GM12872 (cell line): ENCODE results near the gene ZNF333.

ENCODE experiments used
- CTCF ChIP-seq: IDR thresholded peaks from 3 replicates; pipeline ENCODE4 v1.5.1; 2011; ENCODE audit warnings: low read depth, mild to moderate bottlenecking, low read length, moderate library complexity; ENCODE audit not compliant: insufficient read depth

The ZNF333 gene

DNA sequence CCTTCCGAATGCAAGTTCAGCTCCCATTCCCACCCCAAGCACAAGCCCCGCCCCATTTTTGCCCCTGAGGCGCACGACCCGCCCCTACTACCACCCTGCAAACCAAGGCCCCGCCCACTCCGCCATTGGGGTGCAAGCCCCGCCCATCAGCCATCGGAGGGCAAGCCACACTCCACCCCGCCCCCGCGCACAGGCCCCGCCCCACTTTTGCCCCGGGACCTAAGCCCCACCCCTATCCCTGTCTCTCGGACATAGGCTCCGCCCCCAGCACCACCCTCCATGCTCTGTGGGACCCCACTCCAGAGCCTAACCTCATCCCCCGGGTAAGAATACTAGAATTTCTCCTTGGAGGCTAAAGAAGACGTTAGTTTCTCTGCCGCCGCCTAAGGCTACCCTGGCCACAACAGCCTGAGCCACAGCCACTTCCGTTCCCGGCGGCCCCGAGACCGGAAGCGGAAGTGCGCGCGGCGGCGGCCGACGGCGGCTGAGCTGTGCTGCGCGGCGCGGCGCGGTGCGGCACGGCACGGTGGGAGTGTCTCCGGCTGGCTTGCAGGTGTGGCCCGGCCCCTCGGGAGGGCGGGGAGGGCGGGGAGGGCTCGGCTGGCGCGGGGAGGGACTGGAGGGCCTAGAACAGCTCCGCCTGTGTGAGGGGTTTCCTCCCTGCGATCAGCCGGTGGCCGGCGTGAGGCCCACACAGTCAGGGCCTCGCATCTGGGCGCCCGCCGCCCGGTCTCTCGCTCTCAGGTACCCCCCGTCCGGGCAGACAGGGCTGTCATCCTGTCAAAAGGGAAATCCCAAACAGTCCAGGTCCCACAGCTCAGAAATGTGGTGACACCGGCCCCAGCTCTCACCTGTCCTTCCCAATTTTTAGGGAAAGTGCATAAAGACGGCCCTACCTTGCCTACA is at the start of gene ZNF333:
ZNF333 (plus strand) TSS at position 451 of the 906 bp plus-strand sequence. CDS start 3,444 bp downstream, outside the sequence.
- TF ChIP-seq CTCF = no peak

GRCh38 chr19:14648506-14648905 is 41.3 kb upstream of the ZNF333 start:
- no peak for TF ChIP-seq CTCF

DNA sequence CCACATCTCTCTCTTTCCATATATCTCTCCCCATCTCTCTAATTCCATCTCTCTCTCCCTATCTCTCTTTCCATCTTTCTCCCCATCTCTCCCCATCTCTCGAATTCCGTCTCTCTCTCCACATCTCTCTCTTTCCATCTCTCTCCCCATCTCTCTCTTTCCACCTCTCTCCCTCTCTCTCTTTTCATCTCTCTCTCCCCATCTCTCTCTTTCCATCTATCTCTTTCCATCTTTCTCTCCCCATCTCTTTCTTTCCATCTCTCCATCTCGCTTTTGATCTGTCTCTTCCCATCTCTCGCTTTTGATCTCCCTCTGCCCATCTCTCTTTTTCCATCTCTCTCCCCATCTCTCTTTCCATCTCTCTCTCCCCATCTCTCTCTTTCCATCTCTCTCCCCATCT is 40.8 kb upstream of the ZNF333 start:
- TF ChIP-seq CTCF = no peak

DNA sequence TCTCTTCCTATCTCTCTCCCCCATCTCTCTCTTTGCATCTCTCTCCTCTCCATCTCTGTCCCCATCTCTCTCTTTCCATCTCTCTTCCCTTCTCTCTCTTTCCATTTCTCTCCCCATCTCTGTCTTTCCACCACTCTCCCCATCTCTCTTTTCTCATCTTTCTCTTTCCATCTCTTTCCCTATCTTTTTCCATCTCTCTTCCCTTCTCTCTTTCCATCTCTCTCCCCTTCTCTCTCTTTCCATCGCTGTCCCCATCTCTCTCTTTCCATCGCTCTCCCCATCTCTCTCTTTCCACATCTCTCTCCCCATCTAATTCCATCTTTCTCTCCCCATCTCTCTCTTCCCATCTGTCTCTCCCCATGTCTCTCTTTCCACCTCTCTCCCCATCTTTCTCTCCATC is 39.7 kb upstream of the ZNF333 start:
- no peak for TF ChIP-seq CTCF

DNA sequence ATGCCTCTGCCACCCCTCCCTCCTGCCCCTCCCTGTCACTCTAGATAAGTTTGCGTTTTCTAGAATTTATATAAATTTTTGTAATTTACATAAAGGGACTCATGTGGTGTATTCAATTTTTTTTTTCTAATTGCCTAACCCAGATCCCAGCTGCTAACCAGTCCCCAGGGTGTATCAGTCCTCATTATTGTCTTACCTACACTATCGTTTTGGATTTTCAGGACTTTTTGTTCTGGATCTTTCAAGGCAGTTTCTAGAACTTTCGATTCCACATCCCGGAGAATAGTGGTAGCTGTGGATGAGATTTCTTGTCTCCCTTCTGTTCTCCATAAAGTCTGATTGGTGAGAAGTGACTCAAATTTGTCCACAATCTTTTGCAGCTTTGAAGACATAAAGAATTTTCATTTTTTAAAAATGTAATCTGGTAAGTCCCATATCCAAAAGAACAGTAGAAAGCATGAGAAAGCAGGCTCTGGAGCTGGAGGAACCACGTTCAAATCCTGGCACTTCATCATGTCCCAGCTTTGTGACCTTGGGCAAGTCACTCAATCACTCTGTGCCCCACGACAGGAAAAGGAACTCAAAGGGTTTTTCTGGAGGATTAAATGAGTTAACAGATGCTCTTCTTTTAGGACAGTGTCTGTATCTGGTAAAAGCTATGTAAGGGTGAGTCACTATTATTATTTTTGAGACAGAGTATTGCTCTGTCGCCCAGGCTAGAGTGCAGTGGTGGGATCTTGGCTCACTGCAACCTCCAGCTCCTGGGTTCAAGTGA is 34.9 kb upstream of the ZNF333 start:
- no peak for TF ChIP-seq CTCF

- no peak for TF ChIP-seq CTCF
These were observed 34.1 kb upstream of the ZNF333 start for GRCh38 chr19:14655726-14656125.

GRCh38 chr19:14659874-14660489 is 29.9 kb upstream of the ZNF333 start:
- TF ChIP-seq CTCF = no peak
